GM19438 (cell line): Measurements from ENCODE around the gene CDH13.

Experiments
- ATAC-seq: cut with Tn5 transposase; IDR thresholded peaks from one replicate; pipeline ENCODE4 v1.9.1; 2021; ENCODE audit warnings: low read depth; ENCODE audit not compliant: unreplicated experiment

Gene CDH13

GRCh38 chr16:83433201-83433600 lies 806.4 kb downstream of the CDH13 start:
- ATAC-seq, result no peak

DNA sequence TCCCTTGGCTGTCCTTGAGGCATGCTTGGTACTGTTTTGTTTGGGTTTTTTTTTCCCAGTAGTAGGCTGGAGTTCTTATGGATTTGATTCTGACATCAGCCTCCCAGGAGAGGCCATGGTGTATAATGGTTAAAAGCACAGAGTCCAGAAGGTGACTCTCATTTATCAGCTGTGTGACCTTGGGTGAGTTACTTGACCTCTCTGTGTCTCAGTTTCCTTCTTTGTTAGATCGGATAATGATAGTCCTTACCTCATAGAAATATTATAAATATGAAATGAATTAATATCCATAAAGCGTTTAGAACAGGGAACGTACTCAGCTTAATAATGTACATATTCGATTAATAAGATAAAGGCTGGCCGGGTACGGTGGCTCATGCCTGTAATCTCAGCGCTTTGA lies 810.3 kb downstream of the CDH13 start:
- no peak for ATAC-seq

GRCh38 chr16:83438326-83438725 lies 811.6 kb downstream of the CDH13 start:
- no peak for ATAC-seq

DNA sequence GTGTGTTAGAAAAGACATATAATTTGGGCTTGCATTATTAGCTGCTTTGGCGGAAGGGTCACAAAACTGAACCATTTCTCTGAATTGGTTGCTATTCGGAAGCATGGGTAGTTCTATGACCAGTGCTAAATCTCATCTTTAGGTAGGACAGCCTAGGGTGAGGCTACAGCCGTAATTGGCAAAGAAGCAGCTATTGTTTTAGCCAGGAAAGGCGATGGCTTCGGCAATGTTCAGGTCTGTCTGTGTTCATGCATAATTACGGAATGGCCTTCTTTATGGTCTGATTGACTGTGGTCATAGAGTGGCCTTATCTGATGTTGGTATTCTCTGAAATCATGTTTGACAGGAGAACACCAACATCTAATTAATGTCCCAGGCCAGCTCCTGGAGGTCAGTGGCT lies 812.6 kb downstream of the CDH13 start:
- ATAC-seq, result no peak

GRCh38 chr16:83441517-83441916 lies 814.7 kb downstream of the CDH13 start:
- ATAC-seq, result no peak

GRCh38 chr16:83443972-83444371 lies 817.2 kb downstream of the CDH13 start:
- no peak for ATAC-seq

DNA sequence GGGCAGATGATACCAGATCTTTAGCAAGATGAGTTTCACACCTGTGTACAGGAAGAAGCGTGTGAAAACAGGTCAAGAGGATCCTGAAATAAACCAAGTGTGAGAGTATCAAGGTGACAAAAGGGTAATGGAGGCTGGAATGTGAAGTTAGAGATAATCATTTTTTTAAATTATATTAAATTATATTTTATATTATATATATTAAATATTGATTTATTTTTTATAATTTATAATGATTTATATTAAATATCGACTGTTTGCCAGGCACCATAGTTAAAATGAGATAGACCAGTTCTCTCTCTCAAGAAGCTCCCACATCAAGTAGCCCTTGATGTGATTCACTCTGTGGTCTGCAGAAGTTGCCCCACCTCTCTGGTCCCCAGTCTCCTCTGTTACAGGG lies 820.8 kb downstream of the CDH13 start:
- ATAC-seq, result no peak

- no peak for ATAC-seq
These were observed 823.1 kb downstream of the CDH13 start for GRCh38 chr16:83449861-83450260.

DNA sequence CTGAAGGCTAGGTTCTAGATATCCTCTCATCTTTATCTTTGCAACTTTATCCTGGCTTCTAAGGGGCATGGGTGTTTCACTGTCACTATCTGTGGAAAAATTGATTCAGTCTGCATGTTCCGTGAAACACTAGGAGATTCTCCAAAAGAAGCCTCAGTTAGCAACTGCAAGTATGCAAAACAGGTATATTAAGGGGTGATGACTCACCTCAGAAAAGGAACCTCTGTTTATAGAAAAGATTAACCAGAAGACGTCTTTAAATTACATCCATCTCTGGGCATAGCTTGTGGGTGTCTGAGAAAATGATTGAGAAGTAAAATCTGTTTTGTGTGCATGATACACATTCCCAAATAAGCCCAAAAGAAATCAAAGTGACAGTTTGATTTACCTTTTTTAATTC lies 827.2 kb downstream of the CDH13 start:
- ATAC-seq, result peak; percentile 59

GRCh38 chr16:83455716-83456115 lies 828.9 kb downstream of the CDH13 start:
- no peak for ATAC-seq

- ATAC-seq, result no peak
These were observed 830.2 kb downstream of the CDH13 start for GRCh38 chr16:83456934-83457333.

DNA sequence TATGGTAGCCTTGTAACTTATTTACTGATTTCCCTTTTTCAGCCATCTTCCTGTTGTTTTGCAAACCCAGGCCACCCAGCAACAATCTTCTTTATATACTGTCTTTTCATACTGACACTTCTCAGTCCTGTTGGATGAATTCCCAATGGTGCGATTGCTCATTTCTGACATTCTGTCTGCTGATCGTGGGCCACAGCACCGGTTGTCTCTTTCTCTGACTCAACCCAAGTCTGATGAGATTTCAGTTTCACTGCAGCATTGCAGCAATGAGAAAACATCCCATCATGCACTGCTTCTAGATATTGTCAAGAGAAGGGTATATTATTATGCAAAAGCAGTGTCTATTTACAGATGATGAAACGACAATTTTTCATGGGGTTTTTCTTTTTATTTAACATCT lies 831.8 kb downstream of the CDH13 start:
- ATAC-seq, result peak; percentile 84

GRCh38 chr16:83464991-83465390 lies 838.2 kb downstream of the CDH13 start:
- ATAC-seq, result no peak

- no peak for ATAC-seq
These were observed 843.6 kb downstream of the CDH13 start for GRCh38 chr16:83470416-83470815.

DNA sequence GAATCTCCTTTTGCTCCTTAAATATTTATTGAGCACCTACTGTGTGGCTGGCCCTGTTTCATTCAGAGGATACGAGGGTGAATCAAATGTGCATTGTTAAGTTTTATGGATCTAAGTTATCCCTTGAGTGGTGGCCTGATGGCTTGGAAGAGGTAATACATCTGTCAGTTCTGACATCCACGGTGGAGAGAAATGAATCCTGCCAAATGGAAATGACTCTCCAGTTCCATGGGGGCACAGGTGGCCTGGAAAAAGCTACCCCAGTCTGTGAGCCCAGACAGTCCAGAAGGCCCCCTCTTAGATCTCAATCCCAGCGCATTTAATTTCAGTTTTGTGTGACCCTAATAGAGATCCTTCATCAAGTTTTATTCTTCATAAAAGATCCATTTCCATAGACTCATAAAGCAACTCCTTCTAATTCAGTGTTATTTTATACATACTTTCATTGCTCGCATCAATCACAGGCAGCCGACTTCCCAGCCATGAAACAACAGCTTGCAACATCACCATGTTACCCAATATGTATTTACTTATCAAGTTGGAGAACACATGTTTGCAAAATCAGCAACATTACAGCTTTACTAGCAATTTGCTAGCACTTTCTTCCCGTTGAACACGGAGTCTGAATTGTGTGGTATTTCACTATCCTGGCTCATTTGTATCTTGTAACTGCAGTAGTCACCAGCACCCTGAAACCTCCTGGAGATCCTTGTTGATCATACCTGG lies 846.2 kb downstream of the CDH13 start:
- no peak for ATAC-seq

DNA sequence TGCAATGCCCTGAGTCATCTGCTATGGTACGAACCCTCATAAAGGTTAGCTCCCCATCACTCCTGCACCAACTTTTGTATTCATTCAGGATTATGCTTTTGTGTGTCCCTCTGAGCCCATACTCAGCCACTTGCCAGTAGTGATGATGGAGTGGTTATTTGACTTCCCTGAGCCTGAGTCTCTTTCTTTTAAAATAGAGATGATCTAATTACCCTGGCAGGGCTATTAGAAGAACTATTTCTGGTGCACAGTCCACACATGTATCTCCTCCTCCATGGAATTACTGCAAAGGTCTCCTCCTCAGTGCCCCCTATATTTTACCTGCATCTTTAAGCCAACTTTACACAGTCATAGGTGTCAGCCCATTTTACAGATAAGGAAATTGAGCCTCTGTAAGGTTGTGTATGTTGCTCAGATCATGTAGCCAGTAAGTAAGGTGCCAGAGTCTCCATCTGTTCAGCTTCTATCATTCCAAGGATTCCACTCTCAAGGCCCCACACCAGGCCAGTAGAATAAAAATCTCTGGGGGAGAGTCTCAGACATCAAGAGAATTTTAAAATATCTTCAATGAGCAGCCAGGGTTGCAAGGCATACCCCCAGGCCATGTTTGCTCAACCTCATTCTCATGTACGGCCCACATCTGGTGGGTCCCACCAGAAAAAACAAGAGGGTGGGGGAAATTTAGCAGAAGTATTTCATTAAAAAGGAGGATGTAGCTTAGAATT lies 847.3 kb downstream of the CDH13 start:
- no peak for ATAC-seq

DNA sequence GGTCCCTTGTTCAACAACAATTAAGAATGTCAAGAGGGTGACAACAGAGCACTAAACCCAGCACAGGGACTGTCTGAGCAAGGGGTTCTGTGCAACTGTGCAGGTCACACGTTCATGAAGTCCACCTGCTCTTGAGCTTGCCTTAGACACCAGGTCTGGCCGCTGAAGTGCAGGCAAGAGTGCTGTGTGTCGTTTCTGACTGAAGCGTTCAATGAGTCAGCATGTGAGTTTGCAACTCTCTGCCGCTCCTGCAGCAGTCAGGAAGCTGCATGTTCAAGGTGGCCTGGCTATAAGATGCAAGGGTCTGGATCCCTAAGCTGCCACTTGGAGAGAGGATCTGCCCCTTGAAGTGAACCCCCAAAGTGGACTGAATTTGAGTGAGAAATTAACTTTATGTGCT lies 848.3 kb downstream of the CDH13 start:
- ATAC-seq, result no peak

GRCh38 chr16:83481589-83481988 lies 854.8 kb downstream of the CDH13 start:
- ATAC-seq, result no peak

DNA sequence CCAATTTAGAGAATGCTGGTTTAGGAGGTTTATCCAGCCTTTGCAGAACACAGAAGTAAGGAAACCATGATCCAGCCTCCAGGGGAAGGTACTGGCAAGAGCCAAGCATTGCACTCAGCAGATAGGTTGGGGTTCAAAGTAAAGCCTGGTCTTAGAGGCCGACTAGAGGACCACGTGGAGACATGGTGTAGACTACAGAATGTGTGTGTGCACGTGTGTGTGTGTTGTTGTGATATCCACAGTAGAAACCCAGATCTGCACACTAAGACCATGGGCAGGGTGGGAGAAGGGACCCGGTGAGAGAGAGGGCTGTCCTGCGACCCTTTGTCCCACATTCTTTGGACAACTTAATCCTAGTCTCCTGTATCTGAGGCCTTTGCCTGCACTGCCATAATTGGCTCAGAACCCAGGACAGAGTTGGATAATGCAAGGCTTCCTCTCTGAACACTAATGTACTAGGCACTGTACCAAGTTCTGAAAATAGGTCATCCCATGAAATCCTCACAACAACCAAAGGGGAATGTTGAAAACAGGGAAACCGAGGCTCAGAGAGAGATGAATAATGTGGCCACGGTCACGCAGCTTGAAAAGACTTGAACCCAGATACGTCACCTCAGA lies 855.9 kb downstream of the CDH13 start:
- ATAC-seq, result no peak

DNA sequence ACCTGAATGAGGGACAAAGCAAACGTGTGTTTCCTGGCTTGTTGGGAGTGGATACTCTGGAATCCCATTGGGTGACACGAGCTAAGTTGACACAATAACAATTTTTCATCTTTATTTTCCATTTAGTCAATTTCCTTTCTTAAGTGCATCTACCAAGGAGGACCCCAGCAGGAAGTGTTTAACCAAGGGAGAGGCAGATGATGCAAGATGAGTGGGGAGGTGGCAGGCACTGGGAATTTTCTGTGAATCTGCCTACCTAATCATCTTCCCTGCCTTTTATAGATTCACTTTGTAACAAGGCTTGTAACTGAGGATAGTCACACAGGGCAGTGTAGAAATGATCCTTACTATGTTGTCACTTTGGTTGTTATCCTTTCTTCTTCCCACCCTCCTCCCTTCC lies 863.3 kb downstream of the CDH13 start:
- no peak for ATAC-seq

DNA sequence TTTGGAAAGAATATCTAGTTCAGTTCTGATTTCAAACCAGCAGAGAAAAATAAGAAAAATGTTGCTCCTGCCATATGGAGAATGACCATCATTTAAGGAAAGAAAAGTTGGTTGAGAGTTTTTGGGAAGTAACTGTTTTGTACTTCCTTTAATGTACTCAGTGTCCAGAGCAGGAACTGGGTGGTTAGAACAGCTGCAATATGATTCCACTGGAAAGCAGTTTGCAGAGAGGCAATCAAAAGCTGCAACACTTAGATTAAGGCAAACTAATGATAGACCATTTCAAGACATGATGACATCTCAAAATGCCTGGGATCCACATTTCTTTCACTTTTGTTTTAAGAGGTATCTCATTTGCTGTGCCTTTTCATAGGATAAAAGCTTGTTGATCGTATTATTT lies 867.7 kb downstream of the CDH13 start:
- ATAC-seq, result no peak

DNA sequence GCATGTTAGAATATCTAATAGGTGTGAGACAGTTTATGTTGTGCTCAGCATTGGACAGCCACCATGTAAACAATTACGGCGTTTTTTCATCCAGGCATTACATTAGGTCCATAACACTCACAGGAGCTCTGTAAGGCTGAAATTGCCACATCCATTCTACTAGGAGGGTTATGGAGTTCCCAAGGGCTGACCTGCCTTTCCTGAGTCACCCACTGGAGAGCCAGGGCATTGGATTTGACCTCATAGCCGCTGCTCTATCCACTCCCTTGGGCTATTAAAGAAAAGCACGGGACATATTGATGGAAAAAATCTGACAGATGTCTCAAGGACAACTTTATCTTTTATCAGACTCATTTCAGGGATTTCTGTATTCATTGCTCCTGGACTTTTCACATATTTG lies 874.7 kb downstream of the CDH13 start:
- ATAC-seq, result no peak
